B cell (primary cell): ENCODE results near the gene CALHM1. TPM values are rescaled to one million over a fixed set of nuclear protein-coding genes. Genes with fewer than 3 reads are reported as not detected.

ENCODE experiments used
- ATAC-seq: fragments of 200-7000 bp; cut with Tn5 transposase; one replicate; pipeline ENCODE4 v1.10.0; 2021; ENCODE audit warnings: low read depth, mild to moderate bottlenecking, moderate number of reproducible peaks, moderate library complexity
- CTCF ChIA-PET: fragments of 350-600 bp; sonication (Branson Sonifier 250); formaldehyde crosslinking; loops from one replicate; lab custom pipeline; 2021; ENCODE audit warnings: antibody characterized with exemption, inconsistent platforms; lab: Charles Lee
- POLR2A ChIA-PET: fragments of 350-600 bp; sonication (Branson Sonifier 250); formaldehyde crosslinking; loops from one replicate; lab custom pipeline; 2021; ENCODE audit warnings: antibody characterized with exemption; lab: Charles Lee
- DNase-seq: peaks from one replicate; pipeline ENCODE4 v3.0.0; 2013
- H2AFZ ChIP-seq: 2 replicates; pipeline ENCODE4 v1.6.1; 2012; ENCODE audit warnings: mild to moderate bottlenecking, low read depth, low read length; ENCODE audit not compliant: insufficient read depth, poor library complexity, severe bottlenecking
- H3K27ac ChIP-seq, 2 donors: 1 replicate in 1 of 2; 2 replicates in 1 of 2; pipeline ENCODE4 v1.5.1; 2012 to 2013; ENCODE audit warnings: low read length in 2 of 2, mild to moderate bottlenecking in 2 of 2, moderate library complexity in 1 of 2
- H3K27me3 ChIP-seq, 4 experiments: fragments of 200-600 bp in 1 of 4; sonication (generic) in 1 of 4; replicated peaks in 1 of 4; 1 replicate in 2 of 4; 2 replicates in 2 of 4; pipeline versions ENCODE4 v1.6.1 to v1.7.0; 2013 to 2016; ENCODE audit warnings: low read length in 3 of 4, mild to moderate bottlenecking in 2 of 4, mixed read lengths in 1 of 4, moderate library complexity in 1 of 4; ENCODE audit not compliant: insufficient read depth in 4 of 4, control insufficient read depth in 3 of 4; ENCODE audit errors: control extremely low read depth in 1 of 4
- H3K36me3 ChIP-seq, 2 experiments: replicated peaks in 1 of 2; 1 replicate in 1 of 2; 2 replicates in 1 of 2; pipeline versions ENCODE4 v1.6.1 to v1.7.1; 2013; ENCODE audit warnings: low read length in 1 of 2; ENCODE audit not compliant: insufficient read depth in 2 of 2, control insufficient read depth in 1 of 2; ENCODE audit errors: control extremely low read depth in 1 of 2, extremely low read depth in 1 of 2
- H3K4me1 ChIP-seq, 2 donors: fragments of 200-600 bp in 1 of 2; sonication (generic) in 1 of 2; 1 replicate in 1 of 2; 2 replicates in 1 of 2; pipeline versions ENCODE4 v1.5.1 to v1.6.1; 2013 to 2017; ENCODE audit warnings: low read length in 2 of 2; ENCODE audit not compliant: control insufficient read depth in 2 of 2, insufficient read depth in 2 of 2
- H3K4me2 ChIP-seq: replicated peaks from 2 replicates; pipeline ENCODE3; 2012; ENCODE audit warnings: mild to moderate bottlenecking, low read depth, low read length; ENCODE audit not compliant: poor library complexity, severe bottlenecking
- H3K4me3 ChIP-seq, 5 experiments: fragments of 200-600 bp in 1 of 5; sonication (generic) in 1 of 5; 1 replicate in 3 of 5; 2 replicates in 2 of 5; pipeline versions ENCODE4 v1.5.1 to v1.7.0; 2011 to 2016; ENCODE audit warnings: low read length in 4 of 5, mild to moderate bottlenecking in 4 of 5, low read depth in 2 of 5, control low read depth in 1 of 5, moderate library complexity in 1 of 5; ENCODE audit not compliant: insufficient read depth in 1 of 5; ENCODE audit errors: control extremely low read depth in 1 of 5, extremely low read depth in 1 of 5
- H3K79me2 ChIP-seq: fragments of 200-600 bp; sonication (generic); one replicate; pipeline ENCODE4 v1.6.0; 2016; ENCODE audit warnings: low read length; ENCODE audit not compliant: control insufficient read depth, insufficient read depth
- H3K9ac ChIP-seq: fragments of 200-600 bp; sonication (generic); 2 replicates; pipeline ENCODE4 v1.6.1; 2017; ENCODE audit warnings: mild to moderate bottlenecking, low read length, moderate library complexity
- H3K9me3 ChIP-seq, 3 donors: one replicate each; pipeline versions ENCODE4 v1.6.1 to v1.7.1; 2013; ENCODE audit warnings: low read length in 2 of 3; ENCODE audit not compliant: control insufficient read depth in 2 of 3, insufficient read depth in 1 of 3; ENCODE audit errors: control extremely low read depth in 1 of 3
- H4K20me1 ChIP-seq: 2 replicates; pipeline ENCODE4 v1.6.0; 2012; ENCODE audit warnings: mild to moderate bottlenecking, low read length; ENCODE audit not compliant: insufficient read depth, control insufficient read depth, poor library complexity, severe bottlenecking
- H3K27ac Mint-ChIP-seq: one replicate; pipeline ENCODE4 v1.8.0; 2021; ENCODE audit warnings: mixed read lengths
- H3K27me3 Mint-ChIP-seq: one replicate; pipeline ENCODE4 v1.8.0; 2021; ENCODE audit warnings: mixed read lengths
- H3K4me1 Mint-ChIP-seq: one replicate; pipeline ENCODE4 v1.8.0; 2021; ENCODE audit warnings: mixed read lengths
- H3K4me3 Mint-ChIP-seq: one replicate; pipeline ENCODE4 v1.8.0; 2021; ENCODE audit warnings: mixed read lengths
- H3K9me3 Mint-ChIP-seq: one replicate; pipeline ENCODE4 v1.8.0; 2022; ENCODE audit warnings: mixed read lengths; ENCODE audit not compliant: insufficient read depth
- EZH2 ChIP-seq: IDR thresholded peaks from 2 replicates; pipeline ENCODE4 v1.6.1; 2012; ENCODE audit warnings: borderline replicate concordance, low read depth, mild to moderate bottlenecking, moderate library complexity, low read length; ENCODE audit not compliant: insufficient read depth, poor library complexity, severe bottlenecking
- WGBS: methylation state at CpG from one replicate; pipeline ENCODE4 v1.1.5; 2013; ENCODE audit warnings: missing lambda C conversion rate; ENCODE audit not compliant: insufficient coverage; 5-methylcytosine and 5-hydroxymethylcytosine counted together
- intact Hi-C: fragments of 100-400 bp; cut with micrococcal nuclease; formaldehyde crosslinking; loops from one replicate; pipeline ENCODE4 v1.10.0; 2022
- polyA plus RNA-seq: library from polyadenylated mRNA; depleted of rRNA; stranded (reverse); fragments of >200 nt; gene quantifications from 2 replicates; pipeline ENCODE4 v1.2.3, GENCODE V29; 2012
- total RNA-seq, 2 donors: library from RNA; stranded (reverse); fragments of 120-200 nt in 1 of 2; gene quantifications; 1 replicate in 1 of 2; 2 replicates in 1 of 2; pipeline versions ENCODE4 v1.2.3 to v1.2.4, GENCODE V29; 2013 to 2022
- TF ChIP-seq, protein P1 (sequence below): fragments of 200-600 bp; IDR thresholded peaks from one replicate; pipeline ENCODE4 v1.8.0; 2022; ENCODE audit warnings: antibody characterized with exemption, mild to moderate bottlenecking

The CALHM1 gene
- total and polyA plus RNA-seq, 2 donors (not counting 1 experiment from before 2014, with no cell fraction given), result 0.16 to 0.34 TPM

DNA sequence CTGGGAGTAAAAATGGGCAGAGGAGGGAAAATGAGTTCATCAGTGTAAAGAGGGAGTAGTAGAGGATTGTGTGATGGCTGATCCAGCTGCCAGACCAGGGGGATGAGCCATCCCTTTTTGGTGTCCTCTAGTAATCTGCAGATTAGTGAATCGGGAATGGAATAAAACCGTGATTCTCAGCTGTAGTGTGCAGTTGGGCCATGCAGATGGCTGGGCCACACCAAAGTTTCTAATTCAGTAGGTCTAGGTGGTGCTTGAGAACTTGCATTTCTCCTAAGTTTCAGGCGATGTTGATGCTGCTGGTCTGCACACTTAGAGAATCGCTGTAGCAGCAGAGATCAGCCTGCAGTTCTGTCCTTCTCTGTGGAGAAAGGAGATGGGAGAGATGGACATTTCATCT is 39.6 kb downstream of the CALHM1 start:
- Histone ChIP-seq H3K4me1 (no peaks in the 10 kb centered on the region), H3K36me3 (peaks cover 6 to 92% of the 10 kb centered on the region in 2 experiments), H3K27ac (no peak overlapping the region), H3K79me2 (peaks cover 3% of the 10 kb centered on the region), H3K4me3 (no peak overlapping the region), H2AFZ (no peak overlapping the region), H3K27me3 (no peaks in the 10 kb centered on the region), H3K9me3 (no peaks in the 10 kb centered on the region), H4K20me1 (no peaks in the 10 kb centered on the region), H3K4me2 (no peak overlapping the region), H3K9ac (no peak overlapping the region)
- DNase-seq, result no peak
- intact Hi-C loops, result no loop called here
- no peak for ATAC-seq
- TF ChIP-seq EZH2, result no peak
- TF ChIP-seq, protein P1, sequence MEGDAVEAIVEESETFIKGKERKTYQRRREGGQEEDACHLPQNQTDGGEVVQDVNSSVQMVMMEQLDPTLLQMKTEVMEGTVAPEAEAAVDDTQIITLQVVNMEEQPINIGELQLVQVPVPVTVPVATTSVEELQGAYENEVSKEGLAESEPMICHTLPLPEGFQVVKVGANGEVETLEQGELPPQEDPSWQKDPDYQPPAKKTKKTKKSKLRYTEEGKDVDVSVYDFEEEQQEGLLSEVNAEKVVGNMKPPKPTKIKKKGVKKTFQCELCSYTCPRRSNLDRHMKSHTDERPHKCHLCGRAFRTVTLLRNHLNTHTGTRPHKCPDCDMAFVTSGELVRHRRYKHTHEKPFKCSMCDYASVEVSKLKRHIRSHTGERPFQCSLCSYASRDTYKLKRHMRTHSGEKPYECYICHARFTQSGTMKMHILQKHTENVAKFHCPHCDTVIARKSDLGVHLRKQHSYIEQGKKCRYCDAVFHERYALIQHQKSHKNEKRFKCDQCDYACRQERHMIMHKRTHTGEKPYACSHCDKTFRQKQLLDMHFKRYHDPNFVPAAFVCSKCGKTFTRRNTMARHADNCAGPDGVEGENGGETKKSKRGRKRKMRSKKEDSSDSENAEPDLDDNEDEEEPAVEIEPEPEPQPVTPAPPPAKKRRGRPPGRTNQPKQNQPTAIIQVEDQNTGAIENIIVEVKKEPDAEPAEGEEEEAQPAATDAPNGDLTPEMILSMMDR, result no peak
- no peaks in the 10 kb centered on the region for H3K9me3 Mint-ChIP-seq
- POLR2A ChIA-PET, result no interaction called here
- CTCF ChIA-PET, result interaction anchor here (0.6 to 10.5 kb wide), 4 partner anchors 12 to 69 kb away, joined by 4 to 345 read pairs (median 94); partner anchors contain the start of genes CALHM2, CALHM3 and NEURL1
- H3K4me1 Mint-ChIP-seq, result no peaks in the 10 kb centered on the region
- WGBS, result 100% methylated on average over 4 of the region's 4 CpGs
- no peak overlapping the region for H3K4me3 Mint-ChIP-seq
- H3K27me3 Mint-ChIP-seq, result no peaks in the 10 kb centered on the region
- H3K27ac Mint-ChIP-seq, result no peak overlapping the region

DNA sequence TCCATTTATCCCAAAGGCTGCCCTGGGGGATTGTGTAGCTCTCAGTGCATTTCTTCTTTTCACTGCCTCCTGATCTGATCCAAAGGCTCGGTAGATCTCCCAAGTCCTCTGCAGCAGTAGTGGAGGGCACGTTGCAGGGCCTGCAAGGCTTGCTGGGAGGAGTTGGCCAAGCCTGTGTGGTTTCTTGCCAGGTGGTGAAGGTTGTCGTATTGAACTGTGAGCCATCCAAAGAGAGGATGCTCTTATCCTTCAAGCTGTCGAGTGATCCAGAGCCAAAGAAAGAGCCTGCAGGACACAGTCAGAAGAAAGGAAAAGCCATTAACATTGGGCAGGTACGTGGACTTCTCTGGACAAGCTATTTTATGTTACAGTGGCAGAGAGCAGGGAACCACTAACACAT is 41.1 kb downstream of the CALHM1 start:
- ChIA-PET POLR2A (interaction anchor here (0.6 to 0.8 kb wide), 2 partner anchors 35 to 69 kb away, joined by 3 to 4 read pairs; no protein-coding TSS in a partner anchor), CTCF (interaction anchor here (0.9 to 10.5 kb wide), 17 partner anchors 10 to 295 kb away, joined by 3 to 345 read pairs (median 8); partner anchors contain the start of genes CALHM2, CALHM3 and NEURL1)
- H3K27me3 ChIP-seq, result no peaks in the 10 kb centered on the region
- H3K79me2 ChIP-seq, result peaks cover 3% of the 10 kb centered on the region
- H3K27ac Mint-ChIP-seq, result no peak overlapping the region
- no peaks in the 10 kb centered on the region for H3K27me3 Mint-ChIP-seq
- H3K4me1 ChIP-seq, result no peaks in the 10 kb centered on the region
- DNase-seq (no peak), ATAC-seq (no peak)
- no peaks in the 10 kb centered on the region for H3K9me3 ChIP-seq
- H3K4me2 ChIP-seq, result no peak overlapping the region
- H3K4me3 Mint-ChIP-seq, result no peak overlapping the region
- intact Hi-C loops, result loop anchor here (1.0 to 2.0 kb wide), 2 partner anchors 68 to 175 kb away; no protein-coding TSS in a partner anchor
- no peaks in the 10 kb centered on the region for H4K20me1 ChIP-seq
- no peak for TF ChIP-seq EZH2
- TF ChIP-seq, protein P1, result no peak
- H3K9me3 Mint-ChIP-seq, result no peaks in the 10 kb centered on the region
- WGBS, result 100% methylated on average over 5 of the region's 5 CpGs
- peaks cover 6 to 89% of the 10 kb centered on the region in 2 experiments for H3K36me3 ChIP-seq
- no peak overlapping the region for H3K4me3 ChIP-seq
- H3K9ac ChIP-seq, result no peak overlapping the region
- no peak overlapping the region for H3K27ac ChIP-seq
- H3K4me1 Mint-ChIP-seq, result no peaks in the 10 kb centered on the region
- no peak overlapping the region for H2AFZ ChIP-seq
